HG03558 (cell line): ENCODE measurements around the gene TRABD2B.

Source experiments
- ATAC-seq: cut with Tn5 transposase; IDR thresholded peaks from one replicate; pipeline ENCODE4 v1.9.1; 2021; ENCODE audit warnings: moderate number of reproducible peaks; ENCODE audit not compliant: unreplicated experiment; ENCODE audit errors: extremely low read depth

TRABD2B gene

DNA sequence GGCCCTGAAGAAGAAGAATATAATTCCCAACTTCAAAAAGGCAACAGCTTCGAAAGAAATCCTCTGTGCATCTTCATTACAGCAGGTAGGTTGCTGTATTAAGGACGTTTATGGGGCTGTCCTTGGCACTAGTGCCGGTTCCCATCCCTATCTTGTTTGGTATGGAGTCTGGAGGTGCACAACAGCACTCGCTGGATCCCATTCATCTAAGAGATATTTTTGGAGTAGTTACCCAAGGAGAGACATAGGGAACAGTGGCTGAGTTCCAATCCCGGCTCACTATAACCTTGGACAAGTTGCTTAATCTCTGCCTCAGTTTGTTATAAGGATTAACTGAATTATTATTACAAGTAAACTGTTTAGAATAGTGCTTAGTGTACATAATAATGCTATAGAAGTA is 106.4 kb downstream of the TRABD2B start:
- ATAC-seq: no peak

DNA sequence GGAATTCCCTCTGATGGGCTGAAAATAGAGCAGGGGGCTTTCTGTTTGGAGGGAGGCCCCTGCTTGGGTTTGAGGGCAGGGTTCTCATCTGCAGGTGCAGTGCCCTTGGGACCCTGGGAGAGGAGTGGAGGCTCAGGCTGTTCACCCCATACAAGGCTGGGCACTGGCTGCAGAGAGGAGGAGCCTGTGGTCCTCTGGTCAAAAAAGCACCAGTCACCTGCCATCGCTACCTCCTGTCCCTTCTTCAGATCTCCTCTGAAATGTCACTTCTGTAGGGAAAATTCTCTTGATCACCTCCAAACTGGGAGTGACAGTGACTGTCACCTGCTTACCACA is 108.9 kb downstream of the TRABD2B start:
- ATAC-seq: no peak

DNA sequence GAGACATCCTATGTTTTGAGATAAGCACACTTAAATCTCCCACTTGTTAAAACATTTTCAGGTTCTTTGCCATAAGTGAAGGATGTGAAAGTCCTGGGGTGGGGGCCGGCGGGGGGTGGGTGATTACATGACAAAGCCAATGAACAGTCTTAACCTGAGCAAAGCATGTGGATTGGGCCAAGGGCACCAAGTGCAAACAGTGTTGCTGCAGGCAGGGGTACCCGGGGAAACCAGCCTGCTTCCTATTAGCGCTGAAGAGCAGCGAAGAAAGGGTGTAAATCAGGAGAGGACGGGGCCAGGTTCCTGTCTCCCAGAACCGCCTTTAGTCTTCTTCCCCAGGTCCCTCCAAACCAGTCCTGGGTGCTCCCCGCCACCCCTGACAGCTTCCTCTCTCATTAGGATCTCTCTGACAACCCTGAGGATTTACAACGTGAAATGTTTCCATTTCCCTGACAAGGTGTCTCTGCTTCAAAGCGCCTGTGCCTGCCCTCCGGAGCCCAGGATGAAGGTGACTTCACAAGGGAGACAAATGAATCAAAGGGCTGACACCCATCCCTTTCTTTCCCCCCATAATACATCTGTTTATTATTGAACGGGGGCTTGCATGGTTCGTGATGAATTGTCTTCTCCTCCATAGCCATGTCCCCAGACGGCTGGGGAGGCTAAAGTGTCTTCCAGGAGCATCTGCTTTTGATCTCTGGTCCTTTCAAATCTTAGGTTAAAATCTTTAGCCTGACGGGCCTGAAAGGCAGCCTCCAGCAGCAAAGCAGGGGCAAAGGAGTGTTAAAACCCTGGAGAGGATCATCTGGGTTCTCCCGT is 109.5 kb downstream of the TRABD2B start:
- no peak for ATAC-seq

DNA sequence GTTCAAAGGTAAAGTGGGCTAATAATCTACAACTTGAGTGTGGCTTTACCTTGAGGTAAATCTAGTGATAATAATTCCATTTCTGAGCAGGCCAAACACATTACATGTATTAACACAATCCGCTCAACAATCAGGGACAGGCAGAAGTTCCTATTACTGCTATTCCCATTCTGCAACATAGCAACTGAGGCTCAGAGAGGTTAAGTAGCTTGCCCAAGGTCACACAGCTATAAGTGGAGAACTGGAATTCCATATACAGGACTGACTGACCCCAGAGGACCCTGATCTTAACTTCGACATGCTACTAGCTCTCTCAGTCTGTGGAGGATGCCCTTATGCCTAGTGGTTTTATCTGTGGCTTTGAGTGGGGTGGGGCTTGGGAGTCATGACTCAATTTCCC is 110.1 kb downstream of the TRABD2B start:
- ATAC-seq: no peak

DNA sequence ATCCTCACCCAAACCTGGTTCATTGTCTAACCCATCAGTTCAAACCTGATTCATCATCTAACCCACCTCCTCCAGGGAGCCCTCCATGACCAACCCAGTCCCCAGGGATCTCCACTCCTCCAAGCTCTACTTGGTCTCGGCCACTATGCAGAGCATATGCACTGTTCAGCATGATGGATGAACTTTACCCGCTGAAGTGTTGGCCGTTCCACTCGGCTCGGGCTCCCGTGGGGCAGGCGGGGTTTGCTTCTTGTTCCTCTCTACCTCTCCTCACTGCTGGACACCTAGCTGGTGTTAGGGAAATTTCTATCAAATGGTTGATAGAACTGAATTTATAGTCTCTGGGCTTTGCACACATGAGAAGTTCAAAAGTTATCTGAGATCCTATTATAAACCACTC is 111.0 kb downstream of the TRABD2B start:
- no peak for ATAC-seq

DNA sequence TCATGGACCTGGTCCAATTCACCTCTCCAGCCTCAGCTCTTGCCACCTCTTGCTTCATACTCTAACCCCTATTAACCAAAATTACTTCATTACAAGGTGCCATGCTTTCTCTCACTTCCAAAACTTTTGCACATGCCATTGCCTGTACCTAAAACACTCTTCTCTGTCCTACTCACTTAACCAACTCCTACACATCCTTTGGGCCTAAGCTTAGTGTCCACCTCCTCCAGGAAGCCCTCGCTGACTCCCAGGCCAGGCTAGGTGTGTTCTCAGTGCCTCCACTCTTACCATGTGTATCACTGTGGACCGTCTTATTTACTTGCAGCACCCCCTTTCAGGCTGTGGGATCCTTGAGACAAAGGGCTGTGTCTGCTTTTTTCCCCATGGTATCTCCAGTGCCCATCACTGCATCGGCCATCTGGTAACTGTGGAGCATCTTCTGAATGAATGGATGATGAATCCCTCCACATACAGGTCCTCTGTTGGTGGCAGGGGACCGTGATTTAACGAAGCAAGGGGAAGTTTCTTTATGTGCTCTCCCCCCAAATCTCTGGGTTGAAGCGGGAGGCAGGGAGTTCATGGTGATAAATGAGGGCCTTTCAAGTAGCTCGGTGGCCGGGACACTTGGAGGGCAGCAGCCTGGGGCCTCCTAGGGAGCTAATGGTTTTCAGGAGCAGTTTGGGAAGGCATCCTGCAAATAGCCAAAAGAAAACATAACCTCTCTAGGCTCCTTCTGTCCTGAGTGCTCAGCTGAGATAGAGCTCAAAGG is 111.9 kb downstream of the TRABD2B start:
- ATAC-seq: no peak

DNA sequence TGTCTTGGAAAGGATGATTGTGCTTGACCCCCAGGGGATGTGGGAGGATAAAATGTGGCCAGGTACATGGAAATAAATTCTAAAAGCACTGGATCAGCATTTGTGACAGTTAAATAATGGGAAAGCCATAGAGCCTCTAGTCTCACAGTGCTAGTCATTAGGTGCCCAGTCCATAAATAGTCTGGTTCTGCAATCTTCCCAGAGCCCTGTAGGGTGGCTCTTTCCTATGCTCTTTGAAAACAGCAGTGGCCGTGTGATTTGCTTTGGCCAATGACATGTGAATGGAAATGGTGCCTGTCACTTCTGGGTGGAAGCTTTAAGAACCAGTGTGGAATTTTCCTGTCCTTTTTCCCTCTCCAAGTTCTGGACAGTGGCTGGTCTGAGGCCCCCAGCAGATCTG is 113.2 kb downstream of the TRABD2B start:
- ATAC-seq: no peak

DNA sequence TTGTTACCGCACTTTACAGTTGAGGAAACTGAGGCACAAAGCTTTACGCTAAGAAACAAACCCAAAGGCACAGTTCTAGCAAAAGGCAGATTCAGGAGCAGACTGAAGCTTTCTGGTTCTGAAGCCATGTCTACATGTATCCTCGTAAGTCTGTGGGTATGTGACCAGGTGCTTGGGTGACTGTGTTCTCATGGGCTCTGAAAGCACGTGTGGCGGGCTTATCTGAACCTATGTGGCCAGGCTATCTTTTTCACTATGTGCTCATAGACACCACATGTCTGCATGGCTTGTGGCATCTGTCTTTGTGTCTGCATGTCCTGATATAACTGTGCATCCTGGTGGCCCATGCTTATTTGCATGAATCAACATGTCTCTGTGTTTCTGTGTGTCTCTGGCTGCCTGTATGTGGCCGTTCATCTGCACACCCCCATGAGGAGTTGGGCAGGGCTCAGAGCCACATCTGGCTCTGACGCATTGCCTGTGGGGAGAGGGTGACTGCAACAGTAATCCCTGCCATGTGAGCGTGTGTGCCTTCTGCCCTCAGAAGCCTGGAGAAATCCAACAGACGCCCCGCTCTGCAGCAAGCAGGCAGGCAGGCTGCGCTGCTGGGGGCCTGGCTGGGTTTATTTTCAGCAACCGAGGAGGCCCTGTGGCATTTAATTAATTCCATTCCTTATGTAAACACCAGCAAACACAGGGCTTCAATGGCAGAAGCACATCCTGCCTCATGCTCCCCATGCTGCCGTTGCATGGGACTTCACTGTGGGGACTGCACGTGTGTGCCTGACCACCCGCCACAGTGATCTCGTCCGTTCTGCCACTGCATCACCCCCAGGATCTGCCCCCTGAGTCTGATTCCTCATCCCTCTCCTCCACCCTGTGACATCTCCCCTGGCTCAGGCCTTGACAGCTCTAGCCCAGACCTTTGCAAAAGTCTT is 115.4 kb downstream of the TRABD2B start:
- no peak for ATAC-seq

DNA sequence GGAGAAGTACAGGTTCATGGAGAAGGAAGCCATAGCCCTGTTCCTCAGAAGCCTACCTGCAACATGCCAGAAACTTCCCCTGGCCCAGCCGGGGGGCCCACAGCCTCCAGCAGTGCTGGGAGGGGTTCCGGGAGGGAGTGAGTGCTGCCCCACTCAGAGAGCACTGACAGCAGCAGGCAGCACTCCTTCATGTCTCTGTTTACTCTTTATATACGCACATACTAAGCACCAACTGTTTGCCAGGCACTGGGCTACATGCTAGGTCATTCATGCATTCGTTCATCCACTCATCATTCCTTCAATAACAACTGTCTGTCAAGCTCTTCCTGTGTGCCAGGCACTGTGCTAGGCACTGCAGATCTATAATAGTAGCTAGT is 120.6 kb downstream of the TRABD2B start:
- ATAC-seq: no peak

DNA sequence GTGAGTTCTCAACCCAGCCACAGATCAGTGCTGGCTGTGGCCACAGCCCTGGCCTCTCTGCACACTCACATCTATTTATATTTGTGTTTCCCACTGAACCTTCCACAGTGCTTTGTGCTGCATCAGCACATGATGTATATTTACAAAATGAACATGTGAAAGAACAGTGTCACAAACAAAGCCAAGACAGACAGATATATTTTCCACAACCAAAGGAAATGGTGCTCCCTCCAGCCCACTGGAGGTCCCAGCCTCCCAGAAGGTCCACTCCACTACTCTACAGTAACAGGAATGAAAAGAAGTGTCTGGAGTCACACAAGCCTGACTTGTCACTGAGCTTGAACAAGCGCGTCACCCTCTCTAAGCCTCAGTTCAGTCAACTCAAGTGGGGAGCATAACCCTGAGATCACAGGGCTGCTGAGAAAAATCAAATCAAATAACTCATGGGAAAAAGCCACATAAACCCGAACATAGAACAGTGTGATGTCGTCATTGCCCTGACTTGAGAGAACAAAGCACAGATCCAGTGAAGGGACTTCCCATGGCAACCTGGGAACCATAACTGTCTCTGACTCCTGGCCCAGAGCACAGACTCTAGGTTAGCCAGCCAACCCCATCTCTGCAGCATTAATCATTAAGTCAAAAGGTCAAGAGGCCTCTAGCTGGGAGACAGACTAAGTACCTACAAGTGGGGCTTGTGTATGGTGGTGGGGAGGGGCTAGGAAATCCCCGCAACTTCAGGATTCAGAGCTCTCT is 121.2 kb downstream of the TRABD2B start:
- ATAC-seq: no peak

DNA sequence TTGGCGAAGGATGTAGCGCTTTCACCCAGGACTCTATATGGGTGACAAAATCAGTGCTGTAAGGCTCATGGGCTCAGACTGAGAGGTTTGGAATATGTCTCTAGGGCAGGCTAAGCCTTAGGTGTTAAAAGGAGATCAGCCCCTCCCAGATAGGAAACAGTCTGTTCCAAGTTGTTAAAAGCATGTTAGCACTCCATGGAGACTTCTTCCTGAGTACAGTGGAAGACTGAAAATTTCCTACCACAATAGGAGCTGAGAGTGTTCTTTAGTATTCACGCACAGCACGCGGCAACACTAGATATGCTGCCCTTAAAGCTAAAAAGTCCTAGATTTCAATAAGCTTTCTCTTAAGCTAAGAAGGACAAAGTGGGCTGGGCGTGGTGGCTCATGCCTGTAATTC is 122.1 kb downstream of the TRABD2B start:
- ATAC-seq: no peak

DNA sequence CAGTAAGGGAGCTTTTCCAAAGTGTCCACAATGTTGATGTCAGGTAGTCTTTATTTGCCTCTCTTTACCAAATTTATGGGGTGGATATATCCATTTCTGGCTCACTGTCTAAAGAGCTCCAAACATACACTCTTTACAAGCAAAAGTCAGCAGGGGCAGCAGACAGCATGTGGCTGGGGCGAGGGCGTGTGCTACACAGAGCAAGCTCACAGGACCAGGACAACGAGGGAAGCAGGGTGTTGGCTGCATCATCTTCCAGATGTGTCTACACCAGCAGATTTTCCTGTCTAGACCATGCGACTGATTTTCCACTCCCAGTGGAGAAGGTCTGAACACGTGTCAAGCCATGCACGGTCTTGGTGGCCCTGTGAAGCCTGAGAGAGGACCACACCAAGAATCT is 123.8 kb downstream of the TRABD2B start:
- no peak for ATAC-seq

DNA sequence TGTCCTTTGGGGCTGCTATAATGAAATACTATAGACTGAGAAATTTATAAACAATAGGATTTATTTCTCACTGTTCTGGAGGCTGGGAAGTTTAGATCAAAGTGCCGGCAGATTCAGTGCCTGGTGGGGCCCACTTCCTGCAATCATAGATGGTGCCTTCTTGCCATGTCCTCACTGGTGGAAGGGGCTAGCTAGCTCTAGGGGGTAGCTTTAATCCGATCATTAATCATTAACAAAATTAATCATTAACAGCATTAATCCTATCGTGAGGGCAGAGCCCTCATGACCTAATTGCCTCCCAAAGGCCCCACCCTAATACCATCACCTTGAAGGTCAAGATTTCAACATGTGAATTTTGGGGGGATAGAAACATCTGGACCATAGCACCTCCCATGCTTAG is 124.3 kb downstream of the TRABD2B start:
- ATAC-seq: no peak

DNA sequence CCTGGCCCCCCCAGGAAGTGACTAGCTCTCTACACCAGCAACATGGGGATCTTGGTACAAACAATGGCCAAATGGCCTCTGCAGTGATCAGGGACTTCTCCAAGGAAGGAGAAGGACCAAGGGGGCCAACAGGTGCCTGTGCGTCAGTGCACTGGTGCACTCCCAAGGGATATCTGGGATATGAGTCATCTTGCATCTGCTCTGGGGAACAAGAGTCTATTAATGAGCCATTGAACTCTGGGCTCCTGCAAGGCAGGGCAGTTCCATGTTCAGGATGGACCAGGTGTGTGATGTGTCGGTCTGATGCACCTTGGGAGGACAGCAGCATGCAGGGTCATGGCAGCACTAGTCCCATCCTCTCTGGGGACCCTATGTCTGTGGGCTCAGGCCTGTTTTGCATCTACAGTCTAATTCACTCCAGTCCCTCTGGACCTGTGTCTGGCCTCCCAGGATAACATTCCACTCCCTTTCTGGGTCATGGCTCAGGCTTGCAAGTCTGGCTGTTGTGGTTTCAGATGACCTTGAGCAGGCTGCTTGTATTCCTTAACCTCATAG is 125.3 kb downstream of the TRABD2B start:
- ATAC-seq: no peak

DNA sequence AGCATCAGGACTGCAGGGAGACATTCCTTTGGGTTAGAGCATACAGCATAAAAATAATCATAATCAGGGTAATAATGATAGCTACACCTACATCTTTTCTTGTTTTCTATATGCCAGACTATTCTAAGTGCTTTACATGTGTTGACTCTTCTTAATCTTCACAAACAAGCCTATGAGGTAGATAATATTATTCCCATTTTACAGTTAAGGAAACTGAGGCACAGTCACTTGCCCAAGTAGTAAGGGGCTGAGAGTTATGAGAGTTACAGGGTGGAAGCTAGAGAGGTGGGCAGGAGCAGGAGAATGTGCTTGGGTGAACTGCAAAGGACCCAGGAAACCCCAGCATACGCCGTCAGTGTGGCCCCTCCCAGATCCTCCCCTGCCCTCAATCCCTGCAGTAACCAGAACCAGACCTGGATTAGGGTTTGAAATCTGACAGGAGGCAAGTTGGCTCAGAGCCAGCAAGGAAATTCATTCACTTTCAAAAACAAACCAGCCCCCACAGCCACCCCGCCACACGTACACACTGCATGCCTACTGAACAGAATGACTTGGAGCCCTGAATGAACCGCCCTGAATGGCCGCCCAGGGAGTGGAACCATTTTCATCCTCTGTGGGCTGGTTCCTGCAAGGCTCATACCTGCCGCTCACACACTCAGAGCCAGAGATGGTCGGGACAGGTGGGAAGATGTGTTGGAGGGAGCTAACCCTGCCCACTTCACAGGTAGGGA is 126.1 kb downstream of the TRABD2B start:
- no peak for ATAC-seq

DNA sequence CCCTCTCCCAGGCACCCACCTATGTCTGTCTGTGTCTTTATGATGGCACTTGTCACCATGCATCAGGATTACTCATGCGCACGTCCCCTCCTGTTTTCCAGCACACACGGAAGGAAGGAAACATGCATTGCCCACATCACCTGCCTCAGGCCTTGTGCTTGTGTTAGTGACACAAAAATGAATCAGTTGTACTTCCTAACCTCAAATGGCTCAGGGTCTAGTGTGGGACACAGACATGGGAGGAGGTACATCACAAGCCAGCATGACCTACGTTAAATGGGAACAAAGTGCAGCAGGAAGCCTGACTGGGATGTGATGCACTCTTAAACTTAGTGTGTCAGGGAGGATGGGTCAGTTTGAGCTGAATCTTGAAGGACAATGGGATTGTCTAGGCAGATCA is 126.7 kb downstream of the TRABD2B start:
- ATAC-seq: no peak

DNA sequence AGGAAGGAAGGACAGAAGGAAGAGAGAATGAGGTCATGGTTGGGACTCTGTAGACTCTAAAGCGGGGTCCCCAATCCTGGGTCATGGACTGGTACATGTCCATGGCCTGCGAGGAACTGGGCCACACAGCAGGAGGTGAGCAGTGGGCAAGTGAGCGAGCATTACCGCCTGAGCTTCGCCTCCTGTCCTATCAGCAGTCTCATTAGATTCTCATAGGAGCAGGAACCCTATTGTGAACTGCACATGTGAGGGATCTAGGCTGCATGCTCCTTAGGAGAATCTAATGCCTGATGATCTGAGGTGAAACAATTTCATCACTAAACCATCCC is 128.9 kb downstream of the TRABD2B start:
- no peak for ATAC-seq

DNA sequence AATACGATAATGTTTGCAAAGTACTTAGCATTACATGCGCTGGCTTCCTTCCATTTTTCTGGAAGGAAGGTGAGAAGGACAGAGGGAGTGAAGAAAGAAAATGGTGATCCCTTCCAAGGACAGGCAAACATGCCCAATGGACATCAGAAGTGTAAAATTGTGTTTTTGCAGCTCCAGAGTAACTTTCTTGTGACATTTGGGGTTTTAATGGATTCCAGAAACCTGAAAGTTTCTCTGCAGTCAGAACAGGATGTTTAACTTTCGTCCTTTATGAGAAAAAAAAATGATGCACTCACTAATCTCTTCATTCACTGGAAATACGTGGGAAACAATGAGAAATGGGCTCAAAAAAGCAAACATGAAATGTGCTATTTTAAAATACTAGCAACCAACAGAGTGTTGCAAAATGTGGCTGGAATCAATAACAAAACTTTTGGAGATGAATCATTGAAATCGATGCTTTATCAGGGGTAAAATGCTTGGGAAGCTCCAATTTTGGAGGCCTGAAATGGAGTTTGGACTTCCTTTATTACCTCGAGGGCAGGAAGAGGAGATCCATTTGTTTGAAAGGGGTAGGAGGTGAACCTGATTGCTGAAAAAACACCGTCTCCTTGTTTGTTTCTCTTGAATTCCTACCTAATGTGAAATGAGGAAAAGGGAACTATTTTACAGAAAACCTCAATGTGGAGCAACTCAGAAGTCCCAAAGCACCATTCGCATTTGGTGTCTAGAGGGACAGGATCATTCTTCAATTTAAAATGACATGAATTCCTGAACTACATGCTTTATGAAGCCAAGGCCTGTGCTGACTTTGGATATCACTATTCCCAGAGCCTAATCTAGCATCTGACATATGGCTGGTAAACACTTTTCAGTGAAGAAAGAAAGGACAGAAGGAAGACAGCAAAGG is 129.5 kb downstream of the TRABD2B start:
- ATAC-seq: no peak
